Stimulated activated memory B cell treated with anti-CD40 and anti-IgM and Interleukin-4, amounts not matched to agents 10 μg/mL and 1 μg/mL and 100 μg/mL, for 72 hours (primary cell): ENCODE measurements around the gene SDCBP2.
A peak's percentile ranks its signal among the peaks of the same experiment; 100 is the strongest.

Source experiments
- ATAC-seq: fragments of 150-1000 bp; cut with Tn5 transposase; 2 replicates; pipeline ENCODE4 v1.10.0; 2021
- H3K27ac Mint-ChIP-seq: one replicate; pipeline ENCODE4 v1.8.0; 2022; ENCODE audit warnings: mild to moderate bottlenecking, mixed read lengths
- H3K27me3 Mint-ChIP-seq: one replicate; pipeline ENCODE4 v1.8.0; 2022; ENCODE audit warnings: mixed read lengths
- H3K36me3 Mint-ChIP-seq: one replicate; pipeline ENCODE4 v1.8.0; 2022; ENCODE audit warnings: mixed read lengths
- H3K4me1 Mint-ChIP-seq: one replicate; pipeline ENCODE4 v1.8.0; 2022; ENCODE audit warnings: mixed read lengths
- H3K4me3 Mint-ChIP-seq: one replicate; pipeline ENCODE4 v1.8.0; 2022; ENCODE audit warnings: mild to moderate bottlenecking, moderate library complexity, mixed read lengths
- H3K9me3 Mint-ChIP-seq: one replicate; pipeline ENCODE4 v1.8.0; 2022; ENCODE audit warnings: mixed read lengths

SDCBP2 gene

GRCh38 chr20:1301031-1301529 lies 27.9 kb downstream of the SDCBP2 start:
- no peak overlapping the region for H3K4me3 Mint-ChIP-seq
- H3K27ac Mint-ChIP-seq: no peak overlapping the region
- no peak for ATAC-seq
- peaks cover 12% of the 10 kb centered on the region for H3K36me3 Mint-ChIP-seq
- H3K4me1 Mint-ChIP-seq: peaks cover 13% of the 10 kb centered on the region
- H3K9me3 Mint-ChIP-seq: no peaks in the 10 kb centered on the region
- H3K27me3 Mint-ChIP-seq: no peaks in the 10 kb centered on the region

DNA sequence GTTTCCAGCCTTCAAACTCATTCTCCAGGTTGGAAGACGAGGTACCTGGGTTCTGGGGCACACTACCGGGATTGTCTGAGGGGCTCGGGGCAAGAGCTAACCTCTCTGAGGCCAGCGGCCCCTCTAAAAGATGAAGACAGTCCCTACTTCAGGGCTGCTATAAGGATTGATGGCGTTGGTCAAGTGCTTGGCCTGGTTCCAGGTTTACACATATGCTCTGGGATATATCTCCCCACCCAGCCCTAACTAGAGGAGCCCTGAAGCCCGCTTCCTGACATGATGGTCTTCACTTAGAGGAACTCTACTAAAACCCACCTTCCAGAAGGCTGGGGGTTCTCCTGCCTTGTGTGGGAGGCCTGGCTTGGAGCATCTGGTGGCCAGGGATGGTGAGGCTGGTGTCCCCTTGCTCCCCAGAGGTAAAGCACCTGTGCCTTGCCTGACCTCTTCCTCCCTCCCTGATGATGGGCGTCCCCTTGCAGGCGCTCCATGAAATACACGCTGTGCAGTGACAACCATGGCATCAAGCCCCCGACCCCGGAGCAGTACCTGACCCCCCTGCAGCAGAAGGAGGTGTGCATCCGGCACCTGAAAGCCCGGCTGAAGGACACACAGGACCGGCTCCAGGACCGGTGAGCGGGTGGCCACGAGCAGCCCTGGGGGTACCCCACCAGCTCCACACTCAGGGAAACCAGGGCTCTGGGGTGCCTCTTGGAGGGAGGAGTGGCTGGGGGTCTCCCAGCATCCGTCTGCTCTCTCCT lies 28.7 kb downstream of the SDCBP2 start:
- Mint-ChIP-seq H3K9me3 (no peaks in the 10 kb centered on the region), H3K27ac (no peak overlapping the region), H3K27me3 (no peaks in the 10 kb centered on the region), H3K36me3 (peaks cover 7% of the 10 kb centered on the region), H3K4me1 (peaks cover 13% of the 10 kb centered on the region), H3K4me3 (no peak overlapping the region)
- no peak for ATAC-seq

DNA sequence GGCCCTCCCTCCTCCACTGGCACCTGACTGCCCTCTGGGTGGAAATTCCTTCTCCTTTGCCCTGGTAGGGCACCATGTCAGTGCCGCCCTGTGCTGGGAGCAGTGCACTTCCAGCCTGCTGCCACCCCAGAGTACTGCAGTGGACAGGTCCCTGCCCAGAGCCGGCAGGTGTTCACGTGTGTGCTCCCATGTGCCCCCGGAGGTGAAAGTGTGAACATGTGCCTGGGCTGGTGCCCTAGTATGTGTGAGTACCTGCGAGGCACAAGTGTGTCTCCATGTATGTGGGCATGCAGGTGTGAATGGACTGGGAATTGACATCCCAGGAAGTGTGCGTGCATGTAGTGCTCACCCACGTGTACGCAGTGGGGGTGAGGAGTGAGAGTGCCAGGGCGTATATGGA lies 29.4 kb downstream of the SDCBP2 start:
- Mint-ChIP-seq H3K36me3 (peaks cover under 1% of the 10 kb centered on the region), H3K4me3 (no peak overlapping the region), H3K27ac (no peak overlapping the region), H3K9me3 (no peaks in the 10 kb centered on the region), H3K27me3 (no peaks in the 10 kb centered on the region), H3K4me1 (peaks cover 13% of the 10 kb centered on the region)
- ATAC-seq: peak; percentile 42

DNA sequence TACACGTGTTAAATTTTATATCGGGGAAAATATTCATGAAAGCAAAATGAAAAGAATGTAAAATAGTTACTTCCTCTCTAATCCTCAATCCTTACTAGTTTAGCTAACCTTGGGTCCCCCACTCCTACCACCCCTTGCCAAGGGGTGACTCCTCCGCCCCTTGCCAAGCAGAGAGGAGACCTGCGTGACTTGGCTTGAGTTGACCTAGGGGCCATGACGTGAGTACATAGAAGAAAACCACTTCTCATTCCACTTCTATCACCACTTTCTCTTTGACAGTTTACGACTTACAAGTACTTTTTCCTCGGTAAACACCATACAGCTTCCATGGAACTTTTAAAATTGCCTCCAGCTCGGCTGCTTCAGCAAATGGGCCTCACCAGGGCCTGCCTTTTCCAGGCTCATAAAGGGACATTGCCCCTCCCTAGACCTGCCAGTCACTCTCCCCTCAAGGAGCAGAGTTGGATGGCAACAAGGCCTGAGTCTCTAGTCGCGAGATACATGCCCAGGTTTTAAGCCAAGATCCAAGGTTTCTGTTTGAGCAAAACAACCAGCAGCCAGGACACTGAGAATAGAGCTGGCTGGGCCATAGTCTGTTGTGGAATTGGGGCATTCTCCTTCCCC lies 29.9 kb downstream of the SDCBP2 start:
- no peaks in the 10 kb centered on the region for H3K27me3 Mint-ChIP-seq
- ATAC-seq: no peak

GRCh38 chr20:1298166-1298565 lies 30.8 kb downstream of the SDCBP2 start:
- peaks cover 11% of the 10 kb centered on the region for H3K4me1 Mint-ChIP-seq
- no peaks in the 10 kb centered on the region for H3K27me3 Mint-ChIP-seq
- H3K4me3 Mint-ChIP-seq: no peak overlapping the region
- no peak overlapping the region for H3K27ac Mint-ChIP-seq
- no peaks in the 10 kb centered on the region for H3K36me3 Mint-ChIP-seq
- no peak for ATAC-seq
- no peaks in the 10 kb centered on the region for H3K9me3 Mint-ChIP-seq

More for the DNA sequence above, 29.9 kb downstream of the SDCBP2 start:
- Mint-ChIP-seq H3K4me3 (no peak overlapping the region), H3K9me3 (no peaks in the 10 kb centered on the region), H3K36me3 (no peaks in the 10 kb centered on the region), H3K4me1 (peaks cover 13% of the 10 kb centered on the region), H3K27ac (no peak overlapping the region)

DNA sequence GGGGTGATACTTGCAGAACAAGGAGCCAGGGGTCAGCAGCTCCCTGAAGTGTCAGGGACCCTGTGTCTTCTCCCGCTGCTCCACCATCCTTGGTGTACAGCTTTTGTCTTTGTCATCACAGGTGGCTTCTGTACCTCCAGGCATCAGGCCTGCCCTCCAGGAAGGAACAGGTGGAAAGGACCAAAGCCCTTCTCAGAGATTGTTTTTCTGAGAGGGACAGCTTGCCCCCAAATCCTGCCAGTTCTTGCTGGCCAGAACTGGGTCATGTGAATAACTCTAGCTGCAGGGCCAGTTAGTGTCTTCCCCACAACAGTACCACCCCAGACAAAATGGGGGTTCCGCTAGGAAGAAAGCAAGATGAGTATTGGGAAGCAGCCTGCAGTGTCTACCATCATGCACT lies 31.5 kb downstream of the SDCBP2 start:
- Mint-ChIP-seq H3K27ac (no peak overlapping the region), H3K9me3 (no peaks in the 10 kb centered on the region), H3K4me1 (peaks cover 6% of the 10 kb centered on the region), H3K4me3 (no peak overlapping the region), H3K36me3 (no peaks in the 10 kb centered on the region), H3K27me3 (no peaks in the 10 kb centered on the region)
- no peak for ATAC-seq

DNA sequence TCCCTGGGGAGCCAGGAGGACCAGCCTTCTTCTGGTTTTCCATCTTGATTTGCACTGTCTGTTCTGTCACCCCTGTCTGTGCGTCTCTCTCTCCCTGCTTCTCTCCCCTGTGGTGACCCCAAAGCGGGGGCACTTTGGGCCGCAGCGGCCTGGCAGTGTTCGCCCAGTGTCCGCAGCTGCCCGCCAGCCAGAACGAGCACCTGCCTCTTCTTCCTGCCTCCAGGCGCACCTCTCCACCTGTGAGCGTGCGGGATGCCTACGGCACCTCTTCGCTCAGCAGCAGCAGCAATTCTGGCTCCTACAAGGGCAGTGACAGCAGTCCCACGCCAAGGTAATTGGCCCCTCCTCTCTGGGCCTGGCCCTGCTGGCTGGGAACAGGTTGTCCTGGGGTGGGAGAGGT lies 32.0 kb downstream of the SDCBP2 start:
- peaks cover 6% of the 10 kb centered on the region for H3K4me1 Mint-ChIP-seq
- H3K9me3 Mint-ChIP-seq: no peaks in the 10 kb centered on the region
- no peaks in the 10 kb centered on the region for H3K27me3 Mint-ChIP-seq
- H3K36me3 Mint-ChIP-seq: no peaks in the 10 kb centered on the region
- H3K4me3 Mint-ChIP-seq: no peak overlapping the region
- no peak for ATAC-seq
- H3K27ac Mint-ChIP-seq: no peak overlapping the region

DNA sequence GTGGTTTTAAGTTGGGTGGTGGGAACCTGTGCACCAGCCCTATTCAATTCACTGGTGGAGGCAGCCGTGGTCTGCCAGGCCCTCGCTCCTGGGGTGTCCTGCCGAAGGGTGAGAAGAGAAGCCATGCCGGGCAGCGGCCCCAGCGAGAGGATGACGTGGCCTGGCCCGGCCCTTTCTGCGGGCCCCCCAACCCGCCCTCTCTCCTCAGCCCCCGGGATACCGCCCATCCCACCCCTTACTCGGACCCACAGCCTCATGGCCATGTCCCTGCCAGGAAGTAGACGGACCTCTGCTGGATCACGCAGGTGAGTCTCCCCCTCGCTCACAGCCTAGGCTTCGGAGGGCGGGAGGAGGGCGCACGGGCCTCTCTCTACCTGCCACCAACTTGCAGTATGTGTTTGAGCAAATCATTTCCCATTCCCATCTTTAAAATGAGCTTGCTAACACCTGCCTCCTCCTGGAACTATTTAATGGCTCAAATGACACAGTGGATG lies 32.8 kb downstream of the SDCBP2 start:
- peaks cover 4% of the 10 kb centered on the region for H3K4me1 Mint-ChIP-seq
- no peak for ATAC-seq
- H3K36me3 Mint-ChIP-seq: no peaks in the 10 kb centered on the region
- no peak overlapping the region for H3K27ac Mint-ChIP-seq
- no peaks in the 10 kb centered on the region for H3K27me3 Mint-ChIP-seq
- no peaks in the 10 kb centered on the region for H3K9me3 Mint-ChIP-seq
- H3K4me3 Mint-ChIP-seq: no peak overlapping the region

DNA sequence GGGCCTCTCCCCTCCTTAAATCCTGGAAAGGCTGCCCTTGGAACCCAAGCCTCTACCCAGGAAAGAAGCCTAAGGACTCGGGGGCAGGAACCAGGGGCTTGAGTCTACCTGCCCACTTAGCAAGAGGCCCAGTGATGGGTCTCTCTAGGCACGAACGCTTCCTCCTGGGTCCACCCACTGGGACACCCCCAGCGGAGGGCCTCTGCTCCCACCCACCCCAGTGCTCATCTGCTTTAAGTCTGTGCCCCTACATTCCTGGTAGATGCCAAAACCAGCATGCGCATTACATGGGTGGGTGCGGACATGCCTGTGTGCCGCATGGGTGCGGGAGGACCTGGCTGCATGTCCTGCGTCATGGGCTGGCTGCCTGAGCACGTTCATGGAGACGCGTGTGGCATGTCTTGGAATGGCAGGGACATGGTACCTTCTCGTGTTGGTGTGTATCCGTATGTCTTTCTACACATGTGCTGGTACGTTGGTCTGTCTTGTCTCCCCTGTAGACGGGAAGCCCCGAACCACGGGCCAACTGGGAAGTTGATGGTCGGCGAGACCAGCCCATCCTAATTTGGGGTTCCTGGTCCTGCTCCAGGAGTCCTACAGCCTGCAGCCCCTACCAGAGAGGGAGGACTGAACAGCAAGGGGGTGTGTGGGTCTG lies 33.5 kb downstream of the SDCBP2 start:
- H3K4me3 Mint-ChIP-seq: no peak overlapping the region
- H3K27ac Mint-ChIP-seq: no peak overlapping the region
- H3K9me3 Mint-ChIP-seq: no peaks in the 10 kb centered on the region
- no peaks in the 10 kb centered on the region for H3K4me1 Mint-ChIP-seq
- no peaks in the 10 kb centered on the region for H3K27me3 Mint-ChIP-seq
- H3K36me3 Mint-ChIP-seq: no peaks in the 10 kb centered on the region
- ATAC-seq: no peak

GRCh38 chr20:1294497-1294896 lies 34.4 kb downstream of the SDCBP2 start:
- Mint-ChIP-seq H3K27me3 (no peaks in the 10 kb centered on the region), H3K4me1 (no peaks in the 10 kb centered on the region), H3K4me3 (no peak overlapping the region), H3K36me3 (no peaks in the 10 kb centered on the region), H3K9me3 (no peaks in the 10 kb centered on the region), H3K27ac (no peak overlapping the region)
- ATAC-seq: no peak

DNA sequence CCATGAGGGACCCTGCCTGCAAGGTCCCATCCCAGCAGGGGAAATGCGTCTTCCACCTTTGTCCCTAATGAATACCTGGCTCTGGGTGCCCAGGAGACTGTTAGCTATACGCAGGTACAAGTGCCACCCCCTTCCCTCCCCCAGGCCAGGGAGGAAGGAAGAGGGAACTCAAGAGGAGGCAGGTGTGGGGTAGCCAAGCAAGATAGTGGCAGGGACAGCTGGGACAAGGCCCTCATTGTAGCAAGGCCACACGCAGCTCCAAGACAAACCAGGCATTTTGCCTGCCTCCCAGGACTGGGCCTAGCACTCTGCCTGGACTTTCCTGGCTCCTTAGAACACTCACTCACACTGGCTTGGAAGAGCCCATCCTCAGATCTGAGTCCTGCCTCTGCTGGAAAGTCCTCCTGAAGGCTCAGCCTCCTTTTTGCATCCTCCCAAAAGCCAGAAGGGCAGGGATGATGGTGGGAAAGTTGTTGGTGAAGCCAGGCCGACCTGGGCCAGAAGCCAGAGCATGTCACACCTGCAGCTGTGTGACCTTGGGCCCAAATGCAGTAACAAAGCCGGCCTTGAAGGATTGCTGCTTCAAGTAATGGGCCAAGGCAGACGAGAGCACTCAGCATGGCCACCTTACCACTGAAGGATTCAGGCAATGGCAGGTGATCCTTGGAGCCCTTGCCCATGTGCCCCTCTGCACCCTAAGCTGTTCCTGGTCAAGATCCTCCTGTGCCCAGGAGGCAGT lies 35.1 kb downstream of the SDCBP2 start:
- H3K27me3 Mint-ChIP-seq: no peaks in the 10 kb centered on the region
- no peaks in the 10 kb centered on the region for H3K4me1 Mint-ChIP-seq
- H3K9me3 Mint-ChIP-seq: no peaks in the 10 kb centered on the region
- no peak overlapping the region for H3K27ac Mint-ChIP-seq
- no peak overlapping the region for H3K4me3 Mint-ChIP-seq
- H3K36me3 Mint-ChIP-seq: no peaks in the 10 kb centered on the region
- ATAC-seq: no peak

DNA sequence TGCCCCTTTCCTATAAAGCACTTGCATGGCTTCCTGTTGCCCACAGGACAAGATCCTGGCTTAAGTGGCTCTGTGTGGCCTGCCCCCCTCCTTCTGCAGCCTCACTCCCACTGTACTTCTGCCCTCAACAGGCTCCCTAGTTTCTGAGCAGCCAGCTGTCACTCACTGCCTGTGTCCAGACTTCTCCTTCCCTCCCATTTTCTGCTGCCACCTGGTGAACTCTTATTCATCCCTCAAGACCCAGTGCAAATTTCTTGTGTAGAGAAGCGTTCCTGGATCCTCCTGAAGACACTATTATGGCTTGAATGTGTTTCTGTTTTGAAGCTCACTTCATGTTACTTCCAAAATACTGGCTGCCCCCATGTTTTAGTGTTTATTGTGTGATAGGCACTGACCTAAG lies 36.3 kb downstream of the SDCBP2 start:
- H3K36me3 Mint-ChIP-seq: no peaks in the 10 kb centered on the region
- H3K4me1 Mint-ChIP-seq: no peaks in the 10 kb centered on the region
- no peaks in the 10 kb centered on the region for H3K9me3 Mint-ChIP-seq
- H3K27ac Mint-ChIP-seq: no peak overlapping the region
- H3K27me3 Mint-ChIP-seq: no peaks in the 10 kb centered on the region
- ATAC-seq: no peak
- H3K4me3 Mint-ChIP-seq: no peak overlapping the region

GRCh38 chr20:1291191-1291741 lies 37.7 kb downstream of the SDCBP2 start:
- Mint-ChIP-seq H3K9me3 (no peaks in the 10 kb centered on the region), H3K27ac (no peak overlapping the region), H3K4me1 (no peaks in the 10 kb centered on the region), H3K36me3 (no peaks in the 10 kb centered on the region), H3K4me3 (no peak overlapping the region), H3K27me3 (no peaks in the 10 kb centered on the region)
- ATAC-seq: no peak

DNA sequence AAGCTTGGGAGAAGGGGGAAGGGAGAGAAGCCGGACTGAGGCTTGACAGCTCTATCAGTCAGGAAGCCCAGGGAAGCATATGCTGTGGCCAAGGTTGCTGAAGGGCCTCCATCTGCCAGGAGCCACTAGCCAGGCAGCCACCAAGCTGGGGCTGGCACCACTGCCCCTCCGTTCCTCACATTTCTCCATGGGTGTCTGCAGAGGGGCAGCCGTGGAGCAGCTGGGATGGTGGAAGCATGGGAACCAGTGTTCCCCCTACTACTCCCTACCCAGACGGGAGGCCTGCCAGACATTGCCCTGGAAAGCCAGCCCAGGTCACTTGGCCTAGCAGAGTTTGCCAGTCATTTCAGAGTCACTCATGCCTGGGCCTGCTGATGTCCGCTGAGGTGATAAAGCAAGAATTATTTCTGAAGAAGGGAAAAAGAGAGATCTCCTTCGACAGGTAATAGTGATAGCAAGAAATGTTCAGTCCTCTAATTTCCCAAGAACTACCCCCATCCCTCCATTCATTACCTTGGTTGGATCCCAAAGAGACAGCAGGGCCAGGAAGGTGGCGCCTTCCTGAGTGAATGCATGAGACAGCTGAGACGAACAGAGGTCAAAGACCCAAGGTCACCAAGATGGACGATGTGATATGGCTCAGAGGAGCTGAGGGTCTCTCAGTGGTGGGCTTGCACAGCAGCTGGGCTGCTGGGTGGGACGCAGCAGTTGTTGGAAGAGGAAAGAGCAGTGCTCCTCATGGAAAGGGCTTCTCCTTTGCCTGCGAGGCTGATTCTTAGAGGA lies 41.0 kb downstream of the SDCBP2 start:
- no peaks in the 10 kb centered on the region for H3K4me1 Mint-ChIP-seq
- no peaks in the 10 kb centered on the region for H3K9me3 Mint-ChIP-seq
- H3K4me3 Mint-ChIP-seq: no peak overlapping the region
- no peak overlapping the region for H3K27ac Mint-ChIP-seq
- ATAC-seq: no peak
- H3K36me3 Mint-ChIP-seq: no peaks in the 10 kb centered on the region
- H3K27me3 Mint-ChIP-seq: no peaks in the 10 kb centered on the region
